GM12878 (cell line): ENCODE measurements around the gene CACNA1B. TPM values are rescaled to one million over a fixed set of nuclear protein-coding genes. Genes with fewer than 3 reads are reported as not detected.

Experiments used
- ATAC-seq: fragments of 200-7000 bp; cut with Tn5 transposase; 3 replicates; pipeline ENCODE4 v1.9.1; 2020; ENCODE audit warnings: mild to moderate bottlenecking, moderate library complexity
- BruUV-seq: library from RNA; stranded (reverse); fragments of 400-500 nt; replicated peaks from 2 replicates; lab custom pipeline; 2021; lab: Mats Ljungman, UMichigan
- CTCF ChIA-PET: fragments of 300-600 bp; sonication (Branson Sonifier 250); formaldehyde crosslinking; extraction: SDS; loops from one replicate; lab custom pipeline; 2021; ENCODE audit warnings: inconsistent platforms; lab: Yijun Ruan, JAX
- POLR2A ChIA-PET: fragments of 350-600 bp; formaldehyde crosslinking; extraction: SDS; loops from one replicate; lab custom pipeline; 2021; ENCODE audit warnings: inconsistent platforms; lab: Charles Lee
- RAD21 ChIA-PET: fragments of 300-600 bp; sonication (Branson Sonifier 250); formaldehyde crosslinking; loops from one replicate; lab custom pipeline; 2023; ENCODE audit warnings: antibody characterized with exemption; ENCODE audit not compliant: unreplicated experiment; lab: Charles Lee
- SMC1A ChIA-PET: fragments of 300-600 bp; sonication (Branson Sonifier 250); formaldehyde crosslinking; loops from one replicate; lab custom pipeline; 2023; ENCODE audit not compliant: unreplicated experiment, uncharacterized antibody; lab: Charles Lee
- DNase-seq: peaks from one replicate; pipeline ENCODE4 v3.0.0-alpha.2; 2011; ENCODE audit warnings: low read depth, low spot score
- FAIRE-seq: peaks from 3 replicates; lab custom pipeline; 2011; peaks lifted over from hg19 to GRCh38; lab: Jason Lieb, UNC
- H2AFZ ChIP-seq: 2 replicates; pipeline ENCODE4 v1.6.0; 2011; ENCODE audit warnings: low read depth, low read length, control low read depth; ENCODE audit not compliant: control insufficient read depth
- H3K27ac ChIP-seq: 2 replicates; pipeline ENCODE4 v1.5.1; 2011; ENCODE audit warnings: control low read depth; ENCODE audit not compliant: control insufficient read depth, insufficient read depth
- H3K27me3 ChIP-seq, 2 experiments: replicated peaks in 1 of 2; 2 replicates each; pipeline versions ENCODE4 v1.6.0 to v1.6.1; 2011; ENCODE audit warnings: low read length in 1 of 2; ENCODE audit not compliant: control insufficient read depth in 2 of 2, insufficient read depth in 2 of 2
- H3K36me3 ChIP-seq, 2 experiments: 2 replicates each; pipeline ENCODE4 v1.5.1; 2011; ENCODE audit warnings: low read length in 1 of 2; ENCODE audit not compliant: control insufficient read depth in 2 of 2, insufficient read depth in 2 of 2
- H3K4me1 ChIP-seq: 2 replicates; pipeline ENCODE4 v1.6.1; 2011; ENCODE audit warnings: mild to moderate bottlenecking, low read length, moderate library complexity, mixed read lengths; ENCODE audit not compliant: control insufficient read depth, insufficient read depth
- H3K4me2 ChIP-seq: 2 replicates; pipeline ENCODE4 v1.6.0; 2011; ENCODE audit warnings: control low read depth; ENCODE audit not compliant: control insufficient read depth, insufficient read depth
- H3K4me3 ChIP-seq: fragments of 200-600 bp; sonication (generic); 2 replicates; pipeline ENCODE4 v1.5.1; 2016
- H3K79me2 ChIP-seq: 2 replicates; pipeline ENCODE4 v1.6.0; 2011; ENCODE audit warnings: low read length; ENCODE audit not compliant: control insufficient read depth, insufficient read depth
- H3K9ac ChIP-seq: 2 replicates; pipeline ENCODE4 v1.8.0; 2011; ENCODE audit warnings: low read length, control low read depth, mixed read lengths; ENCODE audit not compliant: control insufficient read depth, insufficient read depth
- H3K9me3 ChIP-seq: replicated peaks from 3 replicates; pipeline ENCODE4 v1.5.1; 2011; ENCODE audit warnings: mild to moderate bottlenecking, low read length; ENCODE audit not compliant: control insufficient read depth, insufficient read depth
- H4K20me1 ChIP-seq: 2 replicates; pipeline ENCODE4 v1.6.0; 2011; ENCODE audit not compliant: control insufficient read depth, insufficient read depth
- GABPA ChIP-seq: IDR thresholded peaks from 2 replicates; pipeline ENCODE4 v1.6.1; 2014; ENCODE audit warnings: antibody characterized with exemption, low read depth, mild to moderate bottlenecking, inconsistent platforms
- JUNB ChIP-seq: IDR thresholded peaks from 2 replicates; pipeline ENCODE4 v1.6.1; 2016; ENCODE audit warnings: antibody characterized with exemption, mild to moderate bottlenecking
- NR2C2 ChIP-seq: IDR thresholded peaks from 2 replicates; pipeline ENCODE4 v1.6.1; 2011; ENCODE audit warnings: borderline replicate concordance, low read depth; ENCODE audit not compliant: control insufficient read depth, insufficient read length
- WGBS: methylation state at CpG from one replicate; pipeline ENCODE4 v1.1.6; 2016; ENCODE audit warnings: low lambda C conversion rate; ENCODE audit not compliant: insufficient replicate concordance, insufficient coverage; ENCODE audit errors: missing lambda C conversion rate; 5-methylcytosine and 5-hydroxymethylcytosine counted together
- in situ Hi-C: fragments of 300-500 bp; cut with MboI; formaldehyde crosslinking; loops from 9 replicates; pipeline ENCODE4 v1.14.3; 2018; ENCODE audit warnings: mixed read lengths
- intact Hi-C: fragments of 100-400 bp; cut with micrococcal nuclease; formaldehyde crosslinking; loops from one replicate; pipeline ENCODE4 v1.14.2; 2022; ENCODE audit not compliant: unreplicated experiment
- polyA plus RNA-seq, 11 experiments: library from polyadenylated mRNA; depleted of rRNA in 4 of 11; unstranded in 6 of 11; stranded (reverse) in 5 of 11; fragments of >200 nt; fragmentation: Nextera tagmentation in 4 of 11; fragmentation: Illumina TruSeq in 1 of 11; extraction: Ambion mirVana in 4 of 11; extraction: Trizol in 1 of 11; gene quantifications; 1 replicate in 1 of 11; 2 replicates in 10 of 11; pipeline versions ENCODE4 v1.2.1 to v1.2.3, GENCODE V29; 2011 to 2016; ENCODE audit warnings: inconsistent platforms in 2 of 11, missing spikeins in 2 of 11, low read depth in 1 of 11
- total RNA-seq, 4 experiments: library from RNA; depleted of rRNA in 3 of 4; stranded (reverse); fragments of >200 nt in 3 of 4; fragmentation: Illumina TruSeq in 1 of 4; extraction: Trizol in 1 of 4; gene quantifications; 2 replicates each; pipeline versions ENCODE4 v1.2.1 to v1.2.3, GENCODE V29; 2013 to 2021
- TF ChIP-seq, protein P1 (sequence below): IDR thresholded peaks from 2 replicates; pipeline ENCODE4 v1.6.1; 2011; ENCODE audit warnings: mild to moderate bottlenecking, low read depth, low read length, moderate library complexity; ENCODE audit not compliant: insufficient replicate concordance

The CACNA1B gene
- total and polyA plus RNA-seq, 10 of the 15 experiments (the other 5 are each of a cell fraction or from before 2014, with no cell fraction given), result 0.01 to 0.03 (median 0.01) TPM; not detected in 7

DNA sequence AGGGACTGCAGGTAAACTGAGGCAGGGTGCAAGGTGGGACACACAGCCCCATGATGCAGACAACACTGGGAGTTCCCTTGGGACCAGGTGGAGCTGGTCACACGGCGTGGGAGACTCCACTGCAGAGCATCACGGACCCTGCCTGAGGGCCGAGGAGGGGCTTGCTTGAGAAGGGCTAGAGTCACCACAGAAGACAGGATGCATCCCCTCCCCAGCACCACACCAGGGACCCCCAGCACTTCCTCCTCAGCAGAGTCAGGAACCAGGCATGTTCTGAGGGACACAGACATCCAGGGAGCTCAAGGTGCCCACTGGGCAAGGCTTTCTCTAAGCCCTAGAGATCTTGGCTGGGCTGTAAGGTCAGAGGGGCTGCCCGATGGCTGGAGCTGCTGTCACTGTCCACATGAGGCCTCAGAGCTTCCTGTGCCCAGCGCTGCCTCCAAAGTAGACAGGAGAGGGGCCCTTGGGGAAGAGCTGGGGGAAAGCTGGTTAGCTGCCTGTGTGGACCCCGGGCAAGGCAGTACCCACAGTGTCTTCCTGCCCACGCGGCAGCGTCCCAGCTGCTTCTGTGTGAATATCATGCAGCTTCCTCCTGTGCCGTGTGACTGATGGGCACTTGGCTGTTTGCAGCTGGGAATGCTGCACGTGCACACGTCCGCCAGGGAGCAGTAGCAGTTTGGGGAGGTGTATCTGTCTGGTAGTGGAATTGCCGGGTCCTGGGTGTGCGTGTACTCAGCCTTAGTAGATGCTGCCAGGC, 176.6 kb downstream of the CACNA1B start:
- H4K20me1 ChIP-seq, result no peaks in the 10 kb centered on the region
- H3K36me3 ChIP-seq, result no peaks in the 10 kb centered on the region
- no peak overlapping the region for H3K4me2 ChIP-seq
- FAIRE-seq, result no peak
- ATAC-seq, result no peak
- no peaks in the 10 kb centered on the region for H3K79me2 ChIP-seq
- 29% methylated on average over 16 of the region's 16 CpGs for WGBS
- no peak overlapping the region for H3K4me3 ChIP-seq
- intact Hi-C loops (no loop called here), in situ Hi-C loops (no loop called here)
- ChIA-PET POLR2A (no interaction called here), SMC1A (no interaction called here), CTCF (no interaction called here), RAD21 (interaction anchor here (1.0 kb wide), 1 partner anchor 381 kb away, joined by 3 read pairs; no protein-coding TSS in a partner anchor)
- H3K4me1 ChIP-seq, result no peaks in the 10 kb centered on the region
- BruUV-seq, result no TSS peak
- no peak overlapping the region for H3K27ac ChIP-seq
- peaks cover 0 to 2% of the 10 kb centered on the region in 2 experiments; a peak in 2 of 4 replicates for H3K27me3 ChIP-seq
- H2AFZ ChIP-seq, result no peak overlapping the region
- no peak overlapping the region for H3K9ac ChIP-seq
- DNase-seq, result no peak
- no peaks in the 10 kb centered on the region for H3K9me3 ChIP-seq
- no peak for TF ChIP-seq NR2C2
- no peak for TF ChIP-seq JUNB
- TF ChIP-seq, protein P1, sequence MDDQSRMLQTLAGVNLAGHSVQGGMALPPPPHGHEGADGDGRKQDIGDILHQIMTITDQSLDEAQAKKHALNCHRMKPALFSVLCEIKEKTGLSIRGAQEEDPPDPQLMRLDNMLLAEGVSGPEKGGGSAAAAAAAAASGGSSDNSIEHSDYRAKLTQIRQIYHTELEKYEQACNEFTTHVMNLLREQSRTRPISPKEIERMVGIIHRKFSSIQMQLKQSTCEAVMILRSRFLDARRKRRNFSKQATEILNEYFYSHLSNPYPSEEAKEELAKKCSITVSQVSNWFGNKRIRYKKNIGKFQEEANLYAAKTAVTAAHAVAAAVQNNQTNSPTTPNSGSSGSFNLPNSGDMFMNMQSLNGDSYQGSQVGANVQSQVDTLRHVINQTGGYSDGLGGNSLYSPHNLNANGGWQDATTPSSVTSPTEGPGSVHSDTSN, result no peak

DNA sequence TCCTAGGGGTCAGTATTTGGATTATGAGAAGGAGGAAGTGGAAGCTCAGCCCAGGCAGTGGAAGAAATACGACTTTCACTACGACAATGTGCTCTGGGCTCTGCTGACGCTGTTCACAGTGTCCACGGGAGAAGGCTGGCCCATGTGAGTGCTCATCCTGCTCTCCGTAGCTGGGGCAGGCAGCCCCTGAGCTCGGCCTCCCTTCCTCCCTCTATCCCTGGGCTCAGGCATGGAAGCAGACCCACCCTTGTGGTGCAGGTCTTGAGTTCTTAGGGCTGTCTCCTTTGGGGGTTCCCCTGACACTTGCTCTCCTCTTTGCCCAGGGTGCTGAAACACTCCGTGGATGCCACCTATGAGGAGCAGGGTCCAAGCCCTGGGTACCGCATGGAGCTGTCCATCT, 180.1 kb downstream of the CACNA1B start:
- RAD21 ChIA-PET, result no interaction called here
- no peak overlapping the region for H3K9ac ChIP-seq

More for the DNA sequence above, 180.1 kb downstream of the CACNA1B start:
- no peaks in the 10 kb centered on the region for H3K79me2 ChIP-seq
- FAIRE-seq (no peak), ATAC-seq (no peak), DNase-seq (no peak)
- H3K4me2 ChIP-seq, result no peak overlapping the region
- H3K27me3 ChIP-seq, result no peaks in the 10 kb centered on the region
- H3K4me1 ChIP-seq, result no peaks in the 10 kb centered on the region
- H3K9me3 ChIP-seq, result no peaks in the 10 kb centered on the region
- ChIA-PET SMC1A (no interaction called here), POLR2A (no interaction called here), CTCF (no interaction called here)
- BruUV-seq, result no TSS peak
- TF ChIP-seq GABPA, result no peak
- no peak overlapping the region for H3K4me3 ChIP-seq
- H3K36me3 ChIP-seq, result no peaks in the 10 kb centered on the region
- no peak overlapping the region for H2AFZ ChIP-seq
- 5% methylated on average over 8 of the region's 8 CpGs for WGBS
- H4K20me1 ChIP-seq, result no peaks in the 10 kb centered on the region
- in situ Hi-C loops, result no loop called here
- H3K27ac ChIP-seq, result no peak overlapping the region
- intact Hi-C loops, result no loop called here
